Liver (tissue), 9 donors: ENCODE results near the gene ROR1. TPM values are rescaled to one million over a fixed set of nuclear protein-coding genes. Genes with fewer than 3 reads are reported as not detected.

Source experiments
- DNase-seq: peaks from one replicate; pipeline ENCODE4 v3.0.0-alpha.2; 2017; ENCODE audit warnings: low spot score
- H3K27ac ChIP-seq, 2 donors: one replicate each; pipeline ENCODE4 v1.7.0; 2013; ENCODE audit warnings: inconsistent platforms in 2 of 2, low read length in 2 of 2, control low read depth in 1 of 2, low read depth in 1 of 2, mild to moderate bottlenecking in 1 of 2
- H3K27me3 ChIP-seq, 4 donors: one replicate each; pipeline versions ENCODE4 v1.6.1 to v1.7.0; 2013; ENCODE audit warnings: low read length in 3 of 4, inconsistent platforms in 1 of 4, mild to moderate bottlenecking in 1 of 4, moderate library complexity in 1 of 4; ENCODE audit not compliant: control insufficient read depth in 4 of 4, insufficient read depth in 4 of 4
- H3K36me3 ChIP-seq, 4 donors: one replicate each; pipeline versions ENCODE4 v1.6.1 to v1.7.0; 2013; ENCODE audit warnings: low read length in 3 of 4, mild to moderate bottlenecking in 3 of 4, low read depth in 1 of 4, moderate library complexity in 1 of 4; ENCODE audit not compliant: control insufficient read depth in 4 of 4, insufficient read depth in 3 of 4
- H3K4me1 ChIP-seq, 4 donors: one replicate each; pipeline versions ENCODE4 v1.6.1 to v1.7.0; 2013; ENCODE audit warnings: low read length in 3 of 4, mild to moderate bottlenecking in 3 of 4, moderate library complexity in 1 of 4; ENCODE audit not compliant: control insufficient read depth in 4 of 4, insufficient read depth in 4 of 4
- H3K4me3 ChIP-seq, 3 donors: one replicate each; pipeline versions ENCODE4 v1.6.1 to v1.7.0; 2013; ENCODE audit warnings: low read length in 3 of 3, control low read depth in 1 of 3, low read depth in 1 of 3, mild to moderate bottlenecking in 1 of 3
- H3K9ac ChIP-seq, 2 donors: one replicate each; pipeline ENCODE4 v1.7.0; 2013; ENCODE audit warnings: low read length in 2 of 2, mild to moderate bottlenecking in 2 of 2, moderate library complexity in 2 of 2, control low read depth in 1 of 2, low read depth in 1 of 2
- H3K9me3 ChIP-seq, 4 donors: one replicate each; pipeline versions ENCODE4 v1.6.1 to v1.7.0; 2013; ENCODE audit warnings: low read length in 3 of 4; ENCODE audit not compliant: control insufficient read depth in 4 of 4
- EGR1 ChIP-seq, 2 donors: IDR thresholded peaks; 2 replicates each; pipeline ENCODE4 v1.6.1; 2016 to 2018; ENCODE audit warnings: antibody characterized with exemption in 2 of 2, low read depth in 2 of 2
- FOXA2 ChIP-seq: IDR thresholded peaks from 2 replicates; pipeline ENCODE4 v1.6.1; 2016; ENCODE audit warnings: antibody characterized with exemption
- HNF4A ChIP-seq, 2 donors: conservative IDR thresholded peaks; 2 replicates each; pipeline ENCODE4 v1.6.1; 2016; ENCODE audit warnings: antibody characterized with exemption in 2 of 2, mild to moderate bottlenecking in 2 of 2
- HNF4G ChIP-seq: IDR thresholded peaks from 2 replicates; pipeline ENCODE4 v1.6.1; 2016; ENCODE audit warnings: antibody characterized with exemption
- JUND ChIP-seq, 2 donors: IDR thresholded peaks; 2 replicates each; pipeline ENCODE4 v1.6.1; 2016; ENCODE audit warnings: antibody characterized with exemption in 2 of 2
- SP1 ChIP-seq: IDR thresholded peaks from 2 replicates; pipeline ENCODE4 v1.6.1; 2018; ENCODE audit warnings: antibody characterized with exemption, mild to moderate bottlenecking
- TAF1 ChIP-seq: conservative IDR thresholded peaks from 2 replicates; pipeline ENCODE4 v1.6.1; 2016; ENCODE audit warnings: antibody characterized with exemption, mild to moderate bottlenecking
- YY1 ChIP-seq: IDR thresholded peaks from 2 replicates; pipeline ENCODE4 v1.6.1; 2016; ENCODE audit warnings: antibody characterized with exemption, mild to moderate bottlenecking
- WGBS: extraction: QIAGEN DNeasy Blood & Tissue Kit; methylation state at CpG from one replicate; pipeline ENCODE4 v1.1.7; 2013; 5-methylcytosine and 5-hydroxymethylcytosine counted together
- polyA plus RNA-seq, 2 donors: library from polyadenylated mRNA; stranded (reverse) in 1 of 2; unstranded in 1 of 2; fragments of 200-250 nt in 1 of 2; fragments of >200 nt in 1 of 2; fragmentation: Nextera tagmentation in 1 of 2; extraction: Ambion mirVana in 1 of 2; gene quantifications; one replicate each; pipeline versions ENCODE4 v1.2.1 to v1.2.3, GENCODE V29; 2013 to 2015
- total RNA-seq, 2 donors: library from RNA; depleted of rRNA; stranded (reverse); fragments of >200 nt; gene quantifications; one replicate each; pipeline ENCODE4 v1.2.3, GENCODE V29; 2014
- TF ChIP-seq, protein P1 (sequence below): IDR thresholded peaks from 2 replicates; pipeline ENCODE4 v1.6.1; 2016; ENCODE audit warnings: antibody characterized with exemption
- TF ChIP-seq, protein P2 (sequence below): IDR thresholded peaks from 2 replicates; pipeline ENCODE4 v1.6.1; 2016; ENCODE audit warnings: antibody characterized with exemption
- TF ChIP-seq, protein P3 (sequence below): IDR thresholded peaks from 2 replicates; pipeline ENCODE4 v1.6.1; 2016; ENCODE audit warnings: antibody characterized with exemption, mild to moderate bottlenecking
- TF ChIP-seq, protein P4 (sequence below): IDR thresholded peaks from 2 replicates; pipeline ENCODE4 v1.6.1; 2016; ENCODE audit warnings: antibody characterized with exemption
- donor health status: healthy.
- donor health status: healthy.
- donor health status: healthy.
- donor health status: healthy.
- donor health status: healthy.

The ROR1 gene
- total and polyA plus RNA-seq, 4 donors: 0.15 to 0.98 (median 0.37) TPM

DNA sequence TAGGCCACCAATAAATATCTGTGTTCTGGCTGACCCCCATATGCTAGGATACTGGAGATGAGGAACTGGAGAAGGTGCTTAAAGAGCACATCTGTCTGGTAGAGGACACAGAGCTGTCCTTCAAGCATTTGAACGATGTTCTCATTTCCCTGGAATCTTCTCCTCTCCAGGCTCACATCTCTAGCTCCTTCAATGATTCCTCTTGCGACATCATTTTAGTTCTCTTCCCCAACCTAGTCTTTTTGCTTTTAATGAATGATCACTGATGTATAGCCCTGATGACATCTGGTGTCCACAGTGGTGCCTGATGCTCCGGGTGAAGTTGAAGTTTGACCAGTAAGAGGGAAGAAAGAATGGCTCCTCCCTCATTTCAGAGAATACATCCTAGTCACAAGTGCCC lies 348.8 kb downstream of the ROR1 start:
- Histone ChIP-seq H3K4me3 (no peak overlapping the region), H3K27me3 (peaks cover 0 to 3% (median 0%) of the 10 kb centered on the region in 4 donors), H3K9me3 (no peaks in the 10 kb centered on the region), H3K36me3 (no peaks in the 10 kb centered on the region), H3K4me1 (no peaks in the 10 kb centered on the region), H3K9ac (no peak overlapping the region), H3K27ac (no peak overlapping the region)
- no peak for DNase-seq
- 92% methylated on average over 3 of the region's 3 CpGs for WGBS
- TF ChIP-seq HNF4A (conservative IDR thresholded peaks at IDR 0.05) (no peak), HNF4G (no peak), SP1 (no peak), EGR1 (IDR thresholded peaks at IDR 0.05; ENCODE audit: low read depth in 2 of 2) (no peak), JUND (IDR thresholded peaks at IDR 0.05) (no peak), YY1 (no peak), FOXA2 (no peak), TAF1 (no peak)
- TF ChIP-seq, protein P1, sequence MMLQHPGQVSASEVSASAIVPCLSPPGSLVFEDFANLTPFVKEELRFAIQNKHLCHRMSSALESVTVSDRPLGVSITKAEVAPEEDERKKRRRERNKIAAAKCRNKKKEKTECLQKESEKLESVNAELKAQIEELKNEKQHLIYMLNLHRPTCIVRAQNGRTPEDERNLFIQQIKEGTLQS: no peak
- TF ChIP-seq, protein P2, sequence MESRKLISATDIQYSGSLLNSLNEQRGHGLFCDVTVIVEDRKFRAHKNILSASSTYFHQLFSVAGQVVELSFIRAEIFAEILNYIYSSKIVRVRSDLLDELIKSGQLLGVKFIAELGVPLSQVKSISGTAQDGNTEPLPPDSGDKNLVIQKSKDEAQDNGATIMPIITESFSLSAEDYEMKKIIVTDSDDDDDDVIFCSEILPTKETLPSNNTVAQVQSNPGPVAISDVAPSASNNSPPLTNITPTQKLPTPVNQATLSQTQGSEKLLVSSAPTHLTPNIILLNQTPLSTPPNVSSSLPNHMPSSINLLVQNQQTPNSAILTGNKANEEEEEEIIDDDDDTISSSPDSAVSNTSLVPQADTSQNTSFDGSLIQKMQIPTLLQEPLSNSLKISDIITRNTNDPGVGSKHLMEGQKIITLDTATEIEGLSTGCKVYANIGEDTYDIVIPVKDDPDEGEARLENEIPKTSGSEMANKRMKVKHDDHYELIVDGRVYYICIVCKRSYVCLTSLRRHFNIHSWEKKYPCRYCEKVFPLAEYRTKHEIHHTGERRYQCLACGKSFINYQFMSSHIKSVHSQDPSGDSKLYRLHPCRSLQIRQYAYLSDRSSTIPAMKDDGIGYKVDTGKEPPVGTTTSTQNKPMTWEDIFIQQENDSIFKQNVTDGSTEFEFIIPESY: no peak
- TF ChIP-seq, protein P3, sequence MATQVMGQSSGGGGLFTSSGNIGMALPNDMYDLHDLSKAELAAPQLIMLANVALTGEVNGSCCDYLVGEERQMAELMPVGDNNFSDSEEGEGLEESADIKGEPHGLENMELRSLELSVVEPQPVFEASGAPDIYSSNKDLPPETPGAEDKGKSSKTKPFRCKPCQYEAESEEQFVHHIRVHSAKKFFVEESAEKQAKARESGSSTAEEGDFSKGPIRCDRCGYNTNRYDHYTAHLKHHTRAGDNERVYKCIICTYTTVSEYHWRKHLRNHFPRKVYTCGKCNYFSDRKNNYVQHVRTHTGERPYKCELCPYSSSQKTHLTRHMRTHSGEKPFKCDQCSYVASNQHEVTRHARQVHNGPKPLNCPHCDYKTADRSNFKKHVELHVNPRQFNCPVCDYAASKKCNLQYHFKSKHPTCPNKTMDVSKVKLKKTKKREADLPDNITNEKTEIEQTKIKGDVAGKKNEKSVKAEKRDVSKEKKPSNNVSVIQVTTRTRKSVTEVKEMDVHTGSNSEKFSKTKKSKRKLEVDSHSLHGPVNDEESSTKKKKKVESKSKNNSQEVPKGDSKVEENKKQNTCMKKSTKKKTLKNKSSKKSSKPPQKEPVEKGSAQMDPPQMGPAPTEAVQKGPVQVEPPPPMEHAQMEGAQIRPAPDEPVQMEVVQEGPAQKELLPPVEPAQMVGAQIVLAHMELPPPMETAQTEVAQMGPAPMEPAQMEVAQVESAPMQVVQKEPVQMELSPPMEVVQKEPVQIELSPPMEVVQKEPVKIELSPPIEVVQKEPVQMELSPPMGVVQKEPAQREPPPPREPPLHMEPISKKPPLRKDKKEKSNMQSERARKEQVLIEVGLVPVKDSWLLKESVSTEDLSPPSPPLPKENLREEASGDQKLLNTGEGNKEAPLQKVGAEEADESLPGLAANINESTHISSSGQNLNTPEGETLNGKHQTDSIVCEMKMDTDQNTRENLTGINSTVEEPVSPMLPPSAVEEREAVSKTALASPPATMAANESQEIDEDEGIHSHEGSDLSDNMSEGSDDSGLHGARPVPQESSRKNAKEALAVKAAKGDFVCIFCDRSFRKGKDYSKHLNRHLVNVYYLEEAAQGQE: no peak

DNA sequence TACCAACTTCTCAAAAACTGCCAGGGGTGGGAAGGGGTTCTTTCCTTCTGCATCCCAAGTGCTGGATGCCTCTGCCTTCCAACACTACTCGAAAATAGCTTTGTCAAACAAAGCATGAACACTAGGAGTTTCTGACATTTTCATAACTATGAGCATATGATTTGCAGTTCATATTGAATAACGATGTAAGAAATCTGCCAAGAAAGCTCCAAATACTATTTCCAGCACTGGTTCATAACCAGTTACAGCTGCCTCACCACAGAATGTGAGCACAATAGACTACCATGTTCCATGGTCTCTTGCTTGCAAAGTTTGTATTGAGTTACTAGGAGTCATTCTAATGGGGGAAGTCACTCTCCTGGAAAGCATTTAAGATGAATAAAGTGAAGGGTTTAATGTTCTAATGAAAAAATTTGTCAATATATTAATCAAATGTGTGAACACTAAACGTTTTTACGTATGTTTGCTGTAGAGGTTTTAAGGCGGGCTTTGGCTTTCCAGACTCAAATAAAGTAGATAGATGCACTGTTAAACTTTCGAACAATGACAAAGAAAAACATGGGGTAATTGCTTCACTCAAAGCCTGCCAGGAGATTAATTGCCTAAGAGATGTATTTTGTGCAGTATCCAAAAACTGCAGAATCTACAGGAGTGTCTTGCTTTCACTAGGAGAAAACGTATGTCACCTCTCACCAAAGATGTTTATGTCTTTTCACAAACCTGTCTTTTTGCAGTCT lies 351.1 kb downstream of the ROR1 start:
- DNase-seq: no peak
- H3K36me3 ChIP-seq: no peaks in the 10 kb centered on the region
- H3K27ac ChIP-seq: no peak overlapping the region
- no peak overlapping the region for H3K9ac ChIP-seq
- no peaks in the 10 kb centered on the region for H3K4me1 ChIP-seq
- no peaks in the 10 kb centered on the region for H3K9me3 ChIP-seq
- TF ChIP-seq EGR1 (IDR thresholded peaks at IDR 0.05; ENCODE audit: low read depth in 2 of 2) (no peak), HNF4G (no peak)
- TF ChIP-seq, protein P2: no peak
- TF ChIP-seq, protein P4, sequence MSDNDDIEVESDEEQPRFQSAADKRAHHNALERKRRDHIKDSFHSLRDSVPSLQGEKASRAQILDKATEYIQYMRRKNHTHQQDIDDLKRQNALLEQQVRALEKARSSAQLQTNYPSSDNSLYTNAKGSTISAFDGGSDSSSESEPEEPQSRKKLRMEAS: no peak
- TF ChIP-seq, protein P3: no peak
- H3K27me3 ChIP-seq: no peaks in the 10 kb centered on the region
- WGBS: 85% methylated on average over 7 of the region's 7 CpGs
- H3K4me3 ChIP-seq: no peak overlapping the region
